ENCODE data around the gene RBKS.

Gene RBKS

GRCh38 chr2:27852691-27853090 lies 37.5 kb downstream of the RBKS start:
- H3K9ac ChIP-seq (ENCODE audit: low read length): no peak overlapping the region
- no peak for DNase-seq (ENCODE audit: low read depth)
- H3K4me1 ChIP-seq (ENCODE audit: control insufficient read depth, insufficient read depth, low read length): peaks cover 19% of the 10 kb centered on the region
- no peaks in the 10 kb centered on the region for H3K36me3 ChIP-seq (ENCODE audit: control insufficient read depth, insufficient read depth, low read length, severe bottlenecking)
- no peaks in the 10 kb centered on the region for H3K27me3 ChIP-seq (replicated peaks; ENCODE audit: control insufficient read depth, insufficient read depth, low read length)
- peaks cover 2% of the 10 kb centered on the region for H3K9me3 ChIP-seq (ENCODE audit: control insufficient read depth, low read length)
- no peak overlapping the region for H3K4me3 ChIP-seq (ENCODE audit: low read length)

GRCh38 chr2:27849558-27850205 lies 40.5 kb downstream of the RBKS start:
- Histone ChIP-seq H3K36me3 (ENCODE audit: control insufficient read depth, insufficient read depth, low read length, severe bottlenecking) (no peaks in the 10 kb centered on the region), H3K9ac (ENCODE audit: low read length) (no peak overlapping the region), H3K9me3 (ENCODE audit: control insufficient read depth, low read length) (no peaks in the 10 kb centered on the region), H3K4me1 (ENCODE audit: control insufficient read depth, insufficient read depth, low read length) (no peaks in the 10 kb centered on the region), H3K4me3 (ENCODE audit: low read length) (no peak overlapping the region), H3K27me3 (replicated peaks; ENCODE audit: control insufficient read depth, insufficient read depth, low read length) (no peaks in the 10 kb centered on the region)
- DNase-seq (ENCODE audit: low read depth): no peak

- H3K4me3 ChIP-seq (ENCODE audit: low read length): no peak overlapping the region
- no peak for DNase-seq (ENCODE audit: low read depth)
- H3K9ac ChIP-seq (ENCODE audit: low read length): no peak overlapping the region
- H3K36me3 ChIP-seq (ENCODE audit: control insufficient read depth, insufficient read depth, low read length, severe bottlenecking): no peaks in the 10 kb centered on the region
- no peaks in the 10 kb centered on the region for H3K27me3 ChIP-seq (replicated peaks; ENCODE audit: control insufficient read depth, insufficient read depth, low read length)
- no peaks in the 10 kb centered on the region for H3K9me3 ChIP-seq (ENCODE audit: control insufficient read depth, low read length)
- H3K4me1 ChIP-seq (ENCODE audit: control insufficient read depth, insufficient read depth, low read length): no peaks in the 10 kb centered on the region
Measured at GRCh38 chr2:27847333-27847732, 42.9 kb downstream of the RBKS start.

GRCh38 chr2:27844821-27845255 lies 45.3 kb downstream of the RBKS start:
- DNase-seq (ENCODE audit: low read depth): peak; percentile 5
- Histone ChIP-seq H3K4me3 (ENCODE audit: low read length) (no peak overlapping the region), H3K9ac (ENCODE audit: low read length) (no peak overlapping the region), H3K36me3 (ENCODE audit: control insufficient read depth, insufficient read depth, low read length, severe bottlenecking) (no peaks in the 10 kb centered on the region), H3K4me1 (ENCODE audit: control insufficient read depth, insufficient read depth, low read length) (no peaks in the 10 kb centered on the region), H3K9me3 (ENCODE audit: control insufficient read depth, low read length) (no peaks in the 10 kb centered on the region), H3K27me3 (replicated peaks; ENCODE audit: control insufficient read depth, insufficient read depth, low read length) (no peaks in the 10 kb centered on the region)

GRCh38 chr2:27843992-27844391 lies 46.2 kb downstream of the RBKS start:
- Histone ChIP-seq H3K4me1 (ENCODE audit: control insufficient read depth, insufficient read depth, low read length) (no peaks in the 10 kb centered on the region), H3K27me3 (replicated peaks; ENCODE audit: control insufficient read depth, insufficient read depth, low read length) (no peaks in the 10 kb centered on the region), H3K36me3 (ENCODE audit: control insufficient read depth, insufficient read depth, low read length, severe bottlenecking) (no peaks in the 10 kb centered on the region), H3K9me3 (ENCODE audit: control insufficient read depth, low read length) (no peaks in the 10 kb centered on the region), H3K9ac (ENCODE audit: low read length) (no peak overlapping the region), H3K4me3 (ENCODE audit: low read length) (no peak overlapping the region)
- DNase-seq (ENCODE audit: low read depth): no peak

- no peaks in the 10 kb centered on the region for H3K36me3 ChIP-seq (ENCODE audit: control insufficient read depth, insufficient read depth, low read length, severe bottlenecking)
- no peaks in the 10 kb centered on the region for H3K4me1 ChIP-seq (ENCODE audit: control insufficient read depth, insufficient read depth, low read length)
- no peak for DNase-seq (ENCODE audit: low read depth)
- H3K9me3 ChIP-seq (ENCODE audit: control insufficient read depth, low read length): no peaks in the 10 kb centered on the region
- H3K9ac ChIP-seq (ENCODE audit: low read length): no peak overlapping the region
- no peaks in the 10 kb centered on the region for H3K27me3 ChIP-seq (replicated peaks; ENCODE audit: control insufficient read depth, insufficient read depth, low read length)
- H3K4me3 ChIP-seq (ENCODE audit: low read length): no peak overlapping the region
Measured at GRCh38 chr2:27842894-27843293, 47.3 kb downstream of the RBKS start.

GRCh38 chr2:27839022-27839618 lies 51.1 kb downstream of the RBKS start:
- Histone ChIP-seq H3K27me3 (replicated peaks; ENCODE audit: control insufficient read depth, insufficient read depth, low read length) (no peaks in the 10 kb centered on the region), H3K4me1 (ENCODE audit: control insufficient read depth, insufficient read depth, low read length) (no peaks in the 10 kb centered on the region), H3K4me3 (ENCODE audit: low read length) (no peak overlapping the region), H3K9ac (ENCODE audit: low read length) (no peak overlapping the region), H3K36me3 (ENCODE audit: control insufficient read depth, insufficient read depth, low read length, severe bottlenecking) (no peaks in the 10 kb centered on the region), H3K9me3 (ENCODE audit: control insufficient read depth, low read length) (no peaks in the 10 kb centered on the region)
- no peak for DNase-seq (ENCODE audit: low read depth)

GRCh38 chr2:27838502-27838901 lies 51.7 kb downstream of the RBKS start:
- Histone ChIP-seq H3K4me3 (ENCODE audit: low read length) (no peak overlapping the region), H3K9ac (ENCODE audit: low read length) (no peak overlapping the region), H3K36me3 (ENCODE audit: control insufficient read depth, insufficient read depth, low read length, severe bottlenecking) (no peaks in the 10 kb centered on the region), H3K9me3 (ENCODE audit: control insufficient read depth, low read length) (no peaks in the 10 kb centered on the region), H3K27me3 (replicated peaks; ENCODE audit: control insufficient read depth, insufficient read depth, low read length) (no peaks in the 10 kb centered on the region), H3K4me1 (ENCODE audit: control insufficient read depth, insufficient read depth, low read length) (no peaks in the 10 kb centered on the region)
- DNase-seq (ENCODE audit: low read depth): no peak

GRCh38 chr2:27833931-27834330 lies 56.3 kb downstream of the RBKS start:
- DNase-seq (ENCODE audit: low read depth): no peak
- Histone ChIP-seq H3K27me3 (replicated peaks; ENCODE audit: control insufficient read depth, insufficient read depth, low read length) (no peaks in the 10 kb centered on the region), H3K4me3 (ENCODE audit: low read length) (no peak overlapping the region), H3K4me1 (ENCODE audit: control insufficient read depth, insufficient read depth, low read length) (peaks cover 23% of the 10 kb centered on the region), H3K9me3 (ENCODE audit: control insufficient read depth, low read length) (peaks cover 4% of the 10 kb centered on the region), H3K9ac (ENCODE audit: low read length) (no peak overlapping the region), H3K36me3 (ENCODE audit: control insufficient read depth, insufficient read depth, low read length, severe bottlenecking) (no peaks in the 10 kb centered on the region)

GRCh38 chr2:27832396-27832795 lies 57.8 kb downstream of the RBKS start:
- Histone ChIP-seq H3K4me1 (ENCODE audit: control insufficient read depth, insufficient read depth, low read length) (peaks cover 23% of the 10 kb centered on the region), H3K27me3 (replicated peaks; ENCODE audit: control insufficient read depth, insufficient read depth, low read length) (no peaks in the 10 kb centered on the region), H3K36me3 (ENCODE audit: control insufficient read depth, insufficient read depth, low read length, severe bottlenecking) (no peaks in the 10 kb centered on the region), H3K9ac (ENCODE audit: low read length) (no peak overlapping the region), H3K9me3 (ENCODE audit: control insufficient read depth, low read length) (peaks cover 4% of the 10 kb centered on the region), H3K4me3 (ENCODE audit: low read length) (peak overlapping the region; percentile 33)
- DNase-seq (ENCODE audit: low read depth): peak; percentile 56

- Histone ChIP-seq H3K9ac (ENCODE audit: low read length) (no peak overlapping the region), H3K27me3 (replicated peaks; ENCODE audit: control insufficient read depth, insufficient read depth, low read length) (no peaks in the 10 kb centered on the region), H3K36me3 (ENCODE audit: control insufficient read depth, insufficient read depth, low read length, severe bottlenecking) (no peaks in the 10 kb centered on the region), H3K9me3 (ENCODE audit: control insufficient read depth, low read length) (peaks cover 4% of the 10 kb centered on the region), H3K4me3 (ENCODE audit: low read length) (no peak overlapping the region), H3K4me1 (ENCODE audit: control insufficient read depth, insufficient read depth, low read length) (peaks cover 23% of the 10 kb centered on the region)
- peak; percentile 36 for DNase-seq (ENCODE audit: low read depth)
Measured at GRCh38 chr2:27831279-27832050, 58.7 kb downstream of the RBKS start.
